HG02571 (cell line): ENCODE results near the gene DPPA4.

Source experiments
- ATAC-seq: cut with Tn5 transposase; IDR thresholded peaks from one replicate; pipeline ENCODE4 v1.9.1; 2021; ENCODE audit warnings: mild to moderate bottlenecking, moderate library complexity; ENCODE audit not compliant: unreplicated experiment

Gene DPPA4

DNA sequence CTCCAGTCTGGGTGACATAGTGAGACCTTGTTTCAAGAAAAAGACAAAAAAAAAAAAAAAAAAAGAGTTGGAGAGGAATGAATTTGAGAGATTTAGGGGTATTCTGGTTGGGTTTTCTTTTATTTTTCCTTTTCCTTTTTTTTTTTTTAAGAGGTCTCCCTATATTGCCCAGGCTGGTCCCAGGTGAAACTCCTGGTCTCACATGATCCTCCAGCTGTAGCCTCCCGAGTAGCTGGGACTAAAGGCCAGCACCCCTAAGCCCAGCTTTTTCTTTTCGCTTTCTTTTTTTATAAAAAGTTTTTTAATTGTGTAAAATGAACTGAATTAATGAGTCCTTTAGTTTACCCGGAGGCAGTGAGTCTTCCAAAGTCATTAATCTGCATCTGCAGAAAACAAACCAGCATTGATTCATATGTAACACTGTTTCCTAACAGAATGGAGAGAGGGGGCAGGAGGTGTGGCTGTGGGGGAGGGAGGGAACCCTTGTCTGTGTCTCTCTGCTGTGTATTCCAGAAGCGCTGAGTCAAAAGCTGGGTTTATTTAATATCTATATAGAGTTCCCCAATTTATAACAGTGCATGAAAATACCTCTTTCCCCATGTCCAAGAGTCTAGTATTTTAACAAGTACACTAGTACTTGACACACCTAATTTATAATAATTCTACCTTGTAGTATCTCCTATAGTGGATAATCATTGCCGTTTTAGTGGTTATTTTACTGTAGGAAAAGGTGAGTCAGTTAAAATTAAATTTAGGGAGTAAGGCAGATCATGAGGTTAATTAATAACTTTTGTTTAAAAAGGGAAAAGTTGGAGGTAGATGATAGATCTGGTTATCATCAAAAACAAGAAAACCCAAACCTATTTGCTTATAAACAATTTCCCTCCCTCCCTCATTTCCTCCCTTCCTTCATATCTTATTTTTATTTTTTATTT lies 2.6 kb upstream of the DPPA4 start:
- ATAC-seq: no peak

DNA sequence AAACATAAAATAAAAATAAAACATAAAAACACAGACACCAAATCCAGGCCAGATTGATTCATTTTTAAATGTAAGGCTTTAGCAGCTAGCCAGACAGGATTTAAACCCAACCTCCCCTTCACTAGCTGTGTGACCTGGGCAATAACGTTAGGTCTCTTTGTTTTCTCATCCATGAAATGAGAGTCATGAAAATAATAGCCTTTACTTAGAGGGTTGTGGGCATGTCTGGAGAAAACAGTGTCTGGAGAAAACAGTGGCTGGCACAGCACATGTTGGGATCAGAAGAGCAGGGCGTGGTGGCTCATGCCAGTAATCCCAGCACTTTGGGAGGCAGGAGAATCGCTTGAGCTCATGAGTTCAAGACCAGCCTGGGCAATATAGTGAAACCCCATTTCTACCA lies 1.9 kb upstream of the DPPA4 start:
- ATAC-seq: no peak

DNA sequence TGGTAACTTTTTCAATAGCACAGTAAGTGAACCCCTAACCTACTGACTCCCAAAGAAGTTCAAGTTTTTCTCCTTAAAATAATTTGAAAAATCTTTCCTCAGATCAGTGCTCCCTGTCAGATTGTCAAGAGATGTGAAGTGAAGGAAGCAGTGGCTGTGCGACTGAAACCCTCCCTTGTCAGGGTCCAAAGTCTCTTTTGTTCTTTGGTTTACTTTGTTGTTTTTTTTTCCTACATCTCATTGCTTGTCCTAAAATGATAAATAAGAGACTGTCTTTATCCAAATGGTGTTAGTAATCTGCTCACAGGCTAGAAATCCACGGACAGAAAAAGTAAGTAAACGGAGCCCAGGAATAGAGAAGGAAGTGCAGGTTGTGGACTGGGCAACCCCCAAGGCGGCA lies 976 bp upstream of the DPPA4 start:
- ATAC-seq: no peak

DNA sequence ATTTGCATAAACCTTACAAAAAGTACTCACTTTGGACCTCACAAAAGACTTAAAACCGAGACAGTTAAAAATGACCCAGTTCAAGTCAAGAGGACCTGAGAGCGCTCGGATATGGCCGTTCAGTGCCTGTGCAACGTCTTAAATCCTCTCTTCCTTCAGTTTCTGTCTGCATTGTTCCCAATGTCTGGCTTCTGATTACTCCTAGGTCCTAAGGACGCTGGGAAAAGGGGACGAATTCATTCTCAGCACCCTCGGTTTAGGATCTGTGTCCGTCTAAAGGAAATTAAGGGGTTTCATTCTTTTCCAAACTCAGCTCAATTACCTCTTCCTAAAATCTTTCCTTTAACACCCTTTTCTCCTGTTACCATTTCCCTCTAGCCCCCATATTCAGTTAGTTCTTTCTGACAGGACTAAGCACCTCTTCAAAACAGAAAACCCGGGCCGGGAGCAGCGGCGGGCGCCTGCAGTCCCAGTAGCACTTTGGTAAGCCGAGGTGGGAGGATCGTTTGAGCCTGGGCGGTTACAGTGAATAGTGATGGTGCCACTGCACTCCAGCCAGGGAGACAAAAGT lies 970 bp downstream of the DPPA4 start:
- no peak for ATAC-seq

DNA sequence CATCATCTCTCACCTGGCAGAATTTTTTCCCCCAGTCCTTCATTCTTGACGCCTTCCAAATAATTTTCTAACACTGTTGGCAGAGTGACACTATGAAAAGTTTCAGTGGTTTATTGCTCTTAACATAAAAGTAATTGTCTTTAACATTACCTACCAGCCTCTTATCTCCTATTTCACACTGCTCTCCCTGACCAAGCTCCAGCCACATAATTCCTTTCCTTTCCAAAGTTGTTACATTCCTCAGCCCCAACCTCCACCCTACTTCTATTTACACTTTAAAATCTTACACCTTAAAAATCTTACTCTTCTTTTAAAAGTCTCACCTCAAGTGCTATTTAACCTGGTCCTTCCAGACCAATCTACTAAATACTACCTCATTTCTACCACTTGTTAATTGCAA lies 2.8 kb downstream of the DPPA4 start:
- no peak for ATAC-seq

DNA sequence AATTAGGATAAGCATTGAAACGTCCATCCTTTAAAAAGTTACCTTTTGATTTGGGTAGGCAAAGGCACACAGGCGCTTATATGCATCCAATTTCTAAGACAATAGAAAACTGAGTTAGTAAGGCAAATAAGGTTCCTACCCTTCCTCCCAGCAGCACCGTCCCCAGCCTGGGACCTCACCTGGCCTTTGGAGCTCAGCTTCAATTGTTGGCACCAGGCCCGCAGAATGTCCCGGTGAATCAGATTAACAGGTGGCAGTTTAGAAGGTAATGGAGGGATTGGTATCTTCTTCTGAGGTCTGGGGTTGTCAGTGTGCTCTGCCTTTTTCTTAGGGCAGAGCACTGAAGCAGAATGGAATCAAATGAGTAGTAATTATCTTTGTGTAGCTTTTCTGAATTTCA lies 5.7 kb downstream of the DPPA4 start:
- ATAC-seq: no peak

DNA sequence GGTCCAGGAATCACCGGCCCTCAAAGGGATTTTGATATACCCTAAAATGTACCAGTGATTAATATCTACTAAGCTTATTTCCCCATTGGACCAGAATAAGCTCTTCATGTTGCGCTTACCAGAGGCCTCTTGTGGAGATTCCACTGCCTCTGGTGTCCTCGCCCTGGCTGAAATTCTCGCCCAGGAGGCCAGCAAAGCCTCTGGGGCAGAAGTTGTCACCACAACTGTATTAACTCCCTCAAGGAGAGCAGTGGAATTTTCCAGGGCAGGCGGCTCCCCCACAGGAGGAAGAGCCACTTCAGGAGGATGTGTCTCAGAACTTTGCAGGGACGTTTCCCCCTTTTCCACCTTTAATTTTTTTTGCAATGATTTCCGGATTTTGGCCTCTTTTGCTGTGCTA lies 6.9 kb downstream of the DPPA4 start:
- ATAC-seq: no peak

DNA sequence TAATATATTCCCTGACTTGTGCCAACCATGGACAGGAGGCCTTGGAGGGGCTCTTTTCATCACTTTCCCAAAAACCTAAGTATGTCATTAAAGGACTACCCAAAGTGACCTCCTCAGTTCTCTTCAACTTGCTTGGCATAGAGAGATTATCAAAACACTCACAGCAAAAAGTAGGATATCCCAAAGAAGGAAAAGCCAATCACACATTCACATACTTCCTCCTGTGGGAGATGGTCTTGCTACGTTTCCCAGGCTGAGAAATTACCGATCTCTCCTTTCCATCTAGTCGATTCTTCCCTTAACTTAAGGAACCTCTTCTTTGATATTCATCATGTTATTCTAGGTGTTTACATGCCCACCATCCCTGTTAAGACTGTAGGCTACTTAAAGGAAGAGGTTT lies 9.1 kb downstream of the DPPA4 start:
- ATAC-seq: no peak

DNA sequence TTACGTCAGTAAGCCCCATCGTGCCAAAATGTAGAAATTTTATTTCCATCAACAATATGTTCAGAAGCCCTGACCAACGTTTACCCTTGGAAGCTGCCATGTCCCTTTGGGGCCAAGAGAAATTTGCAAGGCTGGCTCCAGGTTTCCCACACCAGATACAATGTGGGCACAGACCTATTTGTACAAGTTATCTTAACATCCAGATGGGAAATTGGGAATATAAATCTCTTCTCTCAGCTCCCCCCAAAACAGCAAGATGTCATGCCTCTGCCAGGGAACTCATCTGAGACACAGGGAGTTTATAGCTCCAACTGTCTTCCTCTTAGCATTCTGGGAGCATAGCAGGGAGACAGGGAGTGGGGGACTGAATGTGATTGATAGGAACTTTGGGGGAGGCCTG lies 11.7 kb downstream of the DPPA4 start:
- ATAC-seq: no peak

DNA sequence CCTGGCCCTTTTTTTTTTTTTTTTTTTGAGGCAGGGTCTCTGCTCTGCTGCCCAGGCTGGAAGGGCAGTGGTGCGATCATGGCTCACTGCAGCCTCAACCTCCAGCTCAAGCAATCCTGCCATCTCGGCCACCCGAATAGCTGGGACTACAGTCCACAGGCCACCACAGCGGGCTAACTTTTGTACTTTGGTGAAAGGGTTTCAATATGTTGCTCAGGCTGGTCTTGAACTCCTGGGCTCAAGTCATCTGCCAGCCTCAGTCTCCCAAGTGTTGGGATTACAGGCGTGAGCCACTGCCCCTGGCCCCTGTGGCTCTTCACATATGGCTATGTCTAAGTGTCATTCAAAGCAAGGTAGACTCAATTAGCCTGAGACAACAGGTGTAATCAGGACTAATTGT lies 12.2 kb downstream of the DPPA4 start:
- ATAC-seq: no peak

DNA sequence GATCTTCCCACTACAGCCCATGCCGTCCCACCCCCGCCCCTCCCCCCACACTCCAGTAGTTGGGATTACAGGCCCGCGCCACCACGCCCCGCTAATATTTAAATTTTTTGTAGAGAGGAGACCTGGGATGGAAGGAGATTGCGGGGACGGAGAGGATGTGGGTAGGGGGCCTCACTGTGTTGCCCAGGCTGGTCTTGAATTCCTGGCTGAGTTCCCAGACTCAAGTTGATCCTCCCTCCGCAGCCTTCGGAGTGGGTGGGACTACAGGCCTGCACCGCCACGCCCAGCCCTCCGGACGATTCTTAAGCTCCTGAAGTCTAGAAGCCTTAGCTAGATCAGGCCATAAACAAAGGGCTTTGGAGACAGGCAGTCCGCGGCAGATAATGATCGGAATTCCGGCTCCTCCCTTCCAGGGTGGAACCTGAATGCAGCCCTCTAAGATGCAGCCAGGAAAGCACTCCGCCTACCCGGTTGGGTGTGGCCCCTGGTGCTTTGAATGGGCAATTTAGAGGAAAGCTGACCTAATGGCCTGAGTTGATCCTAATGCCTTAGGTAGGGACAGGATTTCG lies 21.1 kb downstream of the DPPA4 start, which contains the start of gene DPPA2:
TSS of gene DPPA2 (minus strand) at position 356 of the 569 bp plus-strand sequence. CDS start 1,975 bp downstream, outside the sequence.
- no peak for ATAC-seq

DNA sequence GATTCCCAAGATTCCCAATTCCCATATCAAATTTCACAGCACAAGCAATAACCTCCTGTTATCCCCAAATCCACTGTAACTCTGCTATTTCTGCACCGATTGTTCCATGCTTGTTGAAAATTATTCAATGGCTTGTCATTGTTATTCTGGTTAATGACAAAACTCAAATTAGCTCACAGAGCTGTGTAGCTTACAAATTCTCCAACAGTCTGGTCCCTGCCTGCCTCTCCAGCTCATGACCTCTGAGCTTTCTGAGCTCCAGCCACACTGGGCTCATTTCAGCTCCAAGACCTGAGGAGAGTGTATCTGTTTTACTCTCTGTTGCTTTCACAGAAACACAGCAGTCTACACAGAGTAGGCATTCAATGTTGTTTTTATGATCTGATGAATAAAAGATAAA lies 24.3 kb downstream of the DPPA4 start:
- no peak for ATAC-seq

DNA sequence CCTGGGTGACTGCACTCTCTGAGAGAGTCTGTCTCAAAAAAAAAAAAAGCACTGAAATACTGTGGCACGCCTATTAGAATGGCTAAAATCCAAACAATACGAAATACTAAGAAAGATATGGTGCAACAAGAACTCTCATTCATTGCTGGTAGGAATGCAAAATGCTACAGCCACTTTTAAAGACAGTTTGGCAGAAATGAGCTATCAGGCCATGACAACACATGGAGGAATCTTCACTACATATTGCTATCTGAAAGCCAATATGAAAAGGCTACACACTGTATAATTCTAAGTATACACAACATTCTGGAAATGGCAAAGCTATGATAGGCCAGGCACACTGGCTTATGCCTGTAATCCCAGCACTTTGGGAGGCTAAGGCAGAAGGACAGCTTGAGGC lies 39.9 kb downstream of the DPPA4 start:
- no peak for ATAC-seq

DNA sequence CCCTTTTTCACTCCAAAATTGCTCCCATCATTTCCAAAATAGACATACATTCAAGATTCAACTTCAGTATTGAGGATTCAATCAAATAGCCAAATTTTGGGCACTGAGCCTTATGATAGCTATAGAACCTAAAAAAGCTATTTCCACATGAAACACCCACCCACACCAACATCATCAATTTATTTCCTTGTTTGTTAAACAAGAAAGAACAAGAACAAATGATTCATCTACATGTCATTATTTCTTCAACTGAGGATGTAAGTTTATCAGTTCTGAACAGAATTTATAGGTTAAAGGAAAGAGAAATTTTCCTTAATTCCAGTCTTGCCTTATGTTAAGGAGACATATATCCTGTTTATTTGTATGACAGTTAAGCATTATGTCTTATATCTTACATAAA lies 53.3 kb downstream of the DPPA4 start:
- no peak for ATAC-seq

DNA sequence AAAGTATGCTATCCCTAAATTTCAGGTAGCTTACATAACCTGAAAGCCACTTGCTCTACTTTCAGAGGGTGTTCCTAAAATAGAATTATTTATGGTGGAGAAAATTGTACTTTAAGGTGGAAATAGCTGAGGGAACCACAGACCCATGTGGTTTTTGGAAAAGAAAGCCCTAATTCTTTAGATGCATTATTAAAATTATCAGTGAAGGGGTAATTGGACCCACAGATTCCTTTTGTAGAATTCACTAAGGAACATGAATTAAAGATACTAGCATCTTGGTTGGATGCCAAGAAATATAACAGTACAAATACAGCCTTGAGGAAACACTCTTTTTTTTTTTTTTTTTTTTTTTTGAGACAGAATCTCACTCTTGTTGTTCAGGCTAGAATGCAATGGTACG lies 58.8 kb downstream of the DPPA4 start:
- no peak for ATAC-seq

DNA sequence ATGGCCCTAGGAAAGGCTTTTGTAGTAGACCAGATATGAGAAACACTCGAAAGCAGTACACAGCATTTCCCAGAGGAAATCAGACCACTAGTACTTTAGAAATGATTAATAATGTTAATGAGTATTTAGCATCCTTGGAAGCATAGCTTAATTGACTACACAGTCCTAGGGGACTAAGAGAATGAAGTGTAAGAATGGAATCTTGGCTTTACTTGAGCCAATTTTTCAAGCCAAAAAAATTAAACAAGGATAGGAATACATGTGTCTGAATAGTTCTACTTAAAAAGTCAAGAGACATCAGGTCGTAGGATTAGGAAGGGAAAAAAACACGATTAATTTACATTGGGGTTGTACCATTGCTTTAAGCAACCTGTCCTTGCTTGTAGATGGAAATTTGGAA lies 59.2 kb downstream of the DPPA4 start:
- no peak for ATAC-seq
